H1 (cell line): ENCODE data around the gene GNG13. TPM values are rescaled to one million over a fixed set of nuclear protein-coding genes. Genes with fewer than 3 reads are reported as not detected.
"Not testable (repeated sequence)": the region's sequence is repeated elsewhere in the genome, so short reads cannot be mapped to it uniquely, and the experiment has no call there.

Experiments
- CTCF ChIA-PET: fragments of 300-600 bp; sonication (Branson Sonifier 250); formaldehyde crosslinking; loops from one replicate; lab custom pipeline; 2021; ENCODE audit not compliant: partially characterized antibody; lab: Charles Lee
- POLR2A ChIA-PET: fragments of 300-600 bp; sonication (Branson Sonifier 250); formaldehyde crosslinking; loops from one replicate; lab custom pipeline; 2021; ENCODE audit warnings: inconsistent platforms; ENCODE audit not compliant: partially characterized antibody; lab: Charles Lee
- DNase-seq, 2 experiments: peaks; one replicate each; pipeline versions ENCODE4 v3.0.0 to v3.0.0-alpha.2; 2010 to 2022; ENCODE audit warnings: low spot score in 2 of 2, low read depth in 1 of 2, mixed read lengths in 1 of 2
- FAIRE-seq: peaks from 2 replicates; lab custom pipeline; 2011; peaks lifted over from hg19 to GRCh38; lab: Jason Lieb, UNC
- H2AFZ ChIP-seq: 2 replicates; pipeline ENCODE4 v1.8.1; 2012; ENCODE audit warnings: low read length, inconsistent platforms
- H2AK5ac ChIP-seq: 2 replicates; pipeline ENCODE4 v1.6.1; 2013; ENCODE audit warnings: low read depth, low read length
- H2BK120ac ChIP-seq: replicated peaks from 2 replicates; pipeline ENCODE3; 2013; ENCODE audit warnings: low read depth, low read length, inconsistent platforms
- H2BK12ac ChIP-seq: 2 replicates; pipeline ENCODE4 v1.6.1; 2013; ENCODE audit warnings: low read depth, low read length
- H2BK15ac ChIP-seq: 2 replicates; pipeline ENCODE4 v1.6.1; 2013; ENCODE audit warnings: low read length
- H2BK20ac ChIP-seq: 2 replicates; pipeline ENCODE4 v1.6.1; 2013; ENCODE audit warnings: low read length
- H2BK5ac ChIP-seq: 2 replicates; pipeline ENCODE4 v1.6.1; 2013; ENCODE audit warnings: low read depth, low read length
- H3K14ac ChIP-seq: 2 replicates; pipeline ENCODE4 v1.6.1; 2013; ENCODE audit warnings: inconsistent platforms; ENCODE audit not compliant: insufficient read length
- H3K18ac ChIP-seq: 2 replicates; pipeline ENCODE4 v1.6.1; 2013; ENCODE audit warnings: low read length; ENCODE audit errors: extremely low read depth
- H3K23ac ChIP-seq: 2 replicates; pipeline ENCODE4 v1.6.1; 2013; ENCODE audit warnings: inconsistent platforms; ENCODE audit not compliant: insufficient read length
- H3K23me2 ChIP-seq: 2 replicates; pipeline ENCODE4 v1.6.1; 2013; ENCODE audit warnings: low read depth, low read length
- H3K27ac ChIP-seq: 2 replicates; pipeline ENCODE4 v1.6.1; 2011; ENCODE audit warnings: low read depth, low read length, inconsistent platforms
- H3K27me3 ChIP-seq, 4 experiments: replicated peaks in 1 of 4; 1 replicate in 1 of 4; 2 replicates in 3 of 4; pipeline versions ENCODE4 v1.6.1 to v1.8.1; 2011 to 2013; ENCODE audit warnings: low read length in 3 of 4, mild to moderate bottlenecking in 3 of 4, inconsistent platforms in 2 of 4, mixed read lengths in 2 of 4, moderate library complexity in 1 of 4; ENCODE audit not compliant: control insufficient read depth in 3 of 4, insufficient read depth in 3 of 4; ENCODE audit errors: extremely low read depth in 1 of 4
- H3K36me3 ChIP-seq, 4 experiments: 2 replicates each; pipeline versions ENCODE4 v1.6.1 to v1.8.1; 2011 to 2013; ENCODE audit warnings: mild to moderate bottlenecking in 4 of 4, low read length in 3 of 4, moderate library complexity in 2 of 4, control low read depth in 1 of 4, inconsistent platforms in 1 of 4; ENCODE audit not compliant: insufficient read depth in 4 of 4, control insufficient read depth in 2 of 4
- H3K4ac ChIP-seq: replicated peaks from 2 replicates; pipeline ENCODE3; 2013; ENCODE audit warnings: low read length, low read depth, mixed read lengths, inconsistent platforms; ENCODE audit not compliant: insufficient read length
- H3K4me1 ChIP-seq, 4 experiments: replicated peaks in 1 of 4; 1 replicate in 1 of 4; 2 replicates in 3 of 4; pipeline versions ENCODE4 v1.6.1 to v1.8.1; 2011 to 2013; ENCODE audit warnings: low read length in 3 of 4, inconsistent platforms in 2 of 4, mixed read lengths in 1 of 4; ENCODE audit not compliant: insufficient read depth in 4 of 4, control insufficient read depth in 3 of 4
- H3K4me2 ChIP-seq, 2 experiments: 2 replicates each; pipeline versions ENCODE4 v1.6.1 to v1.8.1; 2011 to 2013; ENCODE audit warnings: low read depth in 2 of 2, low read length in 2 of 2, control low read depth in 1 of 2, inconsistent platforms in 1 of 2, mild to moderate bottlenecking in 1 of 2; ENCODE audit not compliant: insufficient read depth in 1 of 2
- H3K4me3 ChIP-seq, 4 experiments: fragments of 200-600, 300-600 bp in 1 of 4; sonication (generic), shearing (Covaris generic), sonication (Bioruptor Twin) in 1 of 4; 2 replicates each; pipeline versions ENCODE4 v1.5.1 to v1.8.1; 2011 to 2016; ENCODE audit warnings: low read length in 4 of 4, low read depth in 3 of 4, control low read depth in 2 of 4, inconsistent platforms in 2 of 4, mild to moderate bottlenecking in 2 of 4, mixed read lengths in 1 of 4, moderate library complexity in 1 of 4; ENCODE audit not compliant: insufficient read depth in 2 of 4; ENCODE audit errors: extremely low read depth in 1 of 4
- H3K56ac ChIP-seq: replicated peaks from 2 replicates; pipeline ENCODE3; 2013; ENCODE audit warnings: low read depth, mild to moderate bottlenecking, mixed read lengths, low read length, inconsistent platforms; ENCODE audit not compliant: insufficient read length
- H3K79me1 ChIP-seq: 2 replicates; pipeline ENCODE4 v1.6.1; 2013; ENCODE audit warnings: low read depth, low read length, control low read depth
- H3K79me2 ChIP-seq, 2 experiments: 2 replicates each; pipeline versions ENCODE4 v1.6.1 to v1.8.1; 2012 to 2013; ENCODE audit warnings: low read length in 2 of 2, mild to moderate bottlenecking in 2 of 2, inconsistent platforms in 1 of 2; ENCODE audit not compliant: insufficient read depth in 2 of 2, control insufficient read depth in 1 of 2
- H3K9ac ChIP-seq, 4 experiments: replicated peaks in 1 of 4; 1 replicate in 1 of 4; 2 replicates in 3 of 4; pipeline versions ENCODE4 v1.6.1 to v1.8.1; 2011 to 2013; ENCODE audit warnings: low read depth in 3 of 4, low read length in 3 of 4, control low read depth in 2 of 4, mild to moderate bottlenecking in 2 of 4, moderate library complexity in 2 of 4, inconsistent platforms in 1 of 4; ENCODE audit errors: extremely low read depth in 1 of 4
- H3K9me3 ChIP-seq, 2 experiments: 2 replicates each; pipeline versions ENCODE4 v1.6.1 to v1.8.1; 2012 to 2013; ENCODE audit warnings: mild to moderate bottlenecking in 2 of 2, moderate library complexity in 2 of 2, control low read depth in 1 of 2, inconsistent platforms in 1 of 2, low read depth in 1 of 2, low read length in 1 of 2, mixed read lengths in 1 of 2; ENCODE audit not compliant: insufficient read depth in 2 of 2
- H4K20me1 ChIP-seq, 2 experiments: replicated peaks in 1 of 2; 2 replicates each; pipeline versions ENCODE3 to v1.8.1; 2011 to 2013; ENCODE audit warnings: inconsistent platforms in 2 of 2, low read length in 2 of 2, mild to moderate bottlenecking in 1 of 2; ENCODE audit not compliant: insufficient read depth in 2 of 2, control insufficient read depth in 1 of 2
- H4K5ac ChIP-seq: 2 replicates; pipeline ENCODE4 v1.6.1; 2013; ENCODE audit warnings: low read length, low read depth, mixed read lengths, inconsistent platforms; ENCODE audit not compliant: insufficient read length
- H4K8ac ChIP-seq: 2 replicates; pipeline ENCODE4 v1.8.0; 2013; ENCODE audit warnings: mild to moderate bottlenecking, moderate library complexity, low read length, inconsistent platforms; ENCODE audit not compliant: insufficient read depth; ENCODE audit errors: extremely low read depth
- H4K91ac ChIP-seq: replicated peaks from 2 replicates; pipeline ENCODE3; 2013; ENCODE audit warnings: low read length, mixed read lengths, inconsistent platforms; ENCODE audit not compliant: insufficient read length
- WGBS, 2 experiments: shearing (Covaris generic) in 1 of 2; methylation state at CpG; one replicate each; pipeline versions ENCODE4 v1.1.6 to v1.1.7; 2013 to 2015; ENCODE audit warnings: low lambda C conversion rate in 2 of 2, mixed read lengths in 2 of 2, inconsistent platforms in 1 of 2, low coverage in 1 of 2, missing lambda C conversion rate in 1 of 2; ENCODE audit not compliant: insufficient replicate concordance in 2 of 2, insufficient coverage in 1 of 2, insufficient read length in 1 of 2; ENCODE audit errors: extremely low coverage in 1 of 2, missing lambda C conversion rate in 1 of 2; 5-methylcytosine and 5-hydroxymethylcytosine counted together
- polyA plus RNA-seq, 7 experiments: library from polyadenylated mRNA; depleted of rRNA in 3 of 7; stranded (reverse) in 5 of 7; unstranded in 2 of 7; fragments of >200 nt in 5 of 7; fragments of 200-250 nt in 2 of 7; gene quantifications; 1 replicate in 5 of 7; 2 replicates in 1 of 7; 4 replicates in 1 of 7; pipeline versions ENCODE4 v1.2.1 to v1.2.3, GENCODE V29; 2011 to 2013; ENCODE audit warnings: missing spikeins in 2 of 7, mixed read lengths in 2 of 7
- total RNA-seq: library from RNA; stranded (reverse); fragmentation: NEBNext Ultra II Directional; extraction: Animal tissue kit (Norgen Biotek cat#: 25700); gene quantifications from 2 replicates; pipeline ENCODE4 v1.2.1, GENCODE V29; 2021

The GNG13 gene
- total and polyA plus RNA-seq, 2 of the 8 experiments (the other 6 are each of a cell fraction or from before 2014, with no cell fraction given) = not detected

GRCh38 chr16:754121-754607 lies 46.4 kb downstream of the GNG13 start:
- not testable (repeated sequence) for DNase-seq, H4K5ac ChIP-seq, H2AFZ ChIP-seq, H4K20me1 ChIP-seq, H3K23ac ChIP-seq, H2BK5ac ChIP-seq, H3K4me3 ChIP-seq, H4K91ac ChIP-seq, H3K79me1 ChIP-seq, H3K23me2 ChIP-seq, H3K27ac ChIP-seq, H3K14ac ChIP-seq, H3K36me3 ChIP-seq, H2BK20ac ChIP-seq, H3K4me2 ChIP-seq, H3K56ac ChIP-seq, H2BK15ac ChIP-seq, H2AK5ac ChIP-seq, H3K9me3 ChIP-seq, H3K4ac ChIP-seq, H3K9ac ChIP-seq, H4K8ac ChIP-seq, FAIRE-seq, H3K79me2 ChIP-seq, H2BK120ac ChIP-seq, H3K18ac ChIP-seq, H2BK12ac ChIP-seq, H3K27me3 ChIP-seq
- peaks cover 3 to 12% (median 5%) of the 10 kb centered on the region in 4 experiments; a peak in 5 of 7 replicates for H3K4me1 ChIP-seq
- 90% methylated on average over 11 of the region's 11 CpGs; no CpG with 5 or more reads in 1 of the 2 experiments for WGBS, 2 experiments
- CTCF ChIA-PET = interaction anchor here (0.6 to 35.8 kb wide), 7 partner anchors 8 to 42 kb away, joined by 3 to 977 read pairs (median 5); partner anchors contain the start of genes ANTKMT, CCDC78, FBXL16 and HAGHL
- POLR2A ChIA-PET = interaction anchor here (0.6 to 1.7 kb wide), 3 partner anchors 9 to 38 kb away, joined by 4 to 6 read pairs (median 4); no protein-coding TSS in a partner anchor
